Activated T-helper 9 cell treated with anti-CD3 and anti-CD28 coated beads, Interleukin-2, amount 50 U/mL, for 16 hours (primary cell): ENCODE data around the gene CXXC4.

Experiments
- DNase-seq: peaks from one replicate; pipeline ENCODE4 v3.0.0-alpha.2; 2020; ENCODE audit warnings: low read depth

CXXC4 gene

GRCh38 chr4:104494822-104495559 is at the start of gene CXXC4:
Gene CXXC4, minus strand, starts transcription at chr4:104494894. Its CDS starts 3,092 bp downstream, at chr4:104491802.
- DNase-seq: peak; percentile 2

GRCh38 chr4:104533156-104533555 is 38.5 kb upstream of the CXXC4 start:
- no peak for DNase-seq

GRCh38 chr4:104532677-104533076 is 38.0 kb upstream of the CXXC4 start:
- no peak for DNase-seq

- no peak for DNase-seq
These were observed 36.7 kb upstream of the CXXC4 start for GRCh38 chr4:104531390-104531789.

GRCh38 chr4:104530426-104530825 is 35.7 kb upstream of the CXXC4 start:
- DNase-seq: no peak

GRCh38 chr4:104524591-104524990 is 29.9 kb upstream of the CXXC4 start:
- DNase-seq: no peak

GRCh38 chr4:104524026-104524425 is 29.3 kb upstream of the CXXC4 start:
- DNase-seq: no peak

- DNase-seq: no peak
These were observed 24.9 kb upstream of the CXXC4 start for GRCh38 chr4:104519588-104519987.

- DNase-seq: no peak
These were observed 22.2 kb upstream of the CXXC4 start for GRCh38 chr4:104516884-104517283.

- DNase-seq: no peak
These were observed 13.5 kb upstream of the CXXC4 start for GRCh38 chr4:104508224-104508623.

- no peak for DNase-seq
These were observed 12.4 kb upstream of the CXXC4 start for GRCh38 chr4:104507112-104507511.

- DNase-seq: no peak
These were observed 9.8 kb upstream of the CXXC4 start for GRCh38 chr4:104504536-104504935.

GRCh38 chr4:104502471-104502870 is 7.8 kb upstream of the CXXC4 start:
- DNase-seq: no peak

GRCh38 chr4:104501290-104501689 is 6.6 kb upstream of the CXXC4 start:
- no peak for DNase-seq

GRCh38 chr4:104500442-104500841 is 5.7 kb upstream of the CXXC4 start:
- DNase-seq: no peak

GRCh38 chr4:104494185-104494584 is 509 bp downstream of the CXXC4 start:
- no peak for DNase-seq

GRCh38 chr4:104493081-104493831 is 1.4 kb downstream of the CXXC4 start:
- no peak for DNase-seq

- DNase-seq: no peak
These were observed 2.4 kb downstream of the CXXC4 start for GRCh38 chr4:104492183-104492771.

GRCh38 chr4:104491481-104492182 is 3.1 kb downstream of the CXXC4 start:
- DNase-seq: peak; percentile 14

- DNase-seq: peak; percentile 21
These were observed 3.8 kb downstream of the CXXC4 start for GRCh38 chr4:104490770-104491480.

- DNase-seq: no peak
These were observed 4.5 kb downstream of the CXXC4 start for GRCh38 chr4:104490096-104490769.
